ENCODE results near the gene TMEM156.

The TMEM156 gene

GRCh38 chr4:39030725-39031124 is 1.5 kb downstream of the TMEM156 start:
- Histone ChIP-seq H3K4me2 (ENCODE audit: low read length) (peak overlapping the region; percentile 79), H3K4me3 (ENCODE audit: low read length) (peak overlapping the region; percentile 83), H3K79me2 (ENCODE audit: low read length) (peaks cover 62% of the 10 kb centered on the region), H3K27me3 (ENCODE audit: low read depth, low read length) (no peaks in the 10 kb centered on the region), H3K27ac (ENCODE audit: low read length) (peak overlapping the region; percentile 97), H3K36me3 (replicated peaks; ENCODE audit: low read depth, low read length) (peaks cover 20% of the 10 kb centered on the region), H3K9me3 (ENCODE audit: insufficient read depth, low read length) (no peaks in the 10 kb centered on the region), H3K9ac (ENCODE audit: low read length) (peak overlapping the region; percentile 96), H3K4me1 (ENCODE audit: low read length) (peaks cover 42% of the 10 kb centered on the region), H4K20me1 (ENCODE audit: insufficient read depth, low read length) (no peaks in the 10 kb centered on the region), H2AFZ (ENCODE audit: low read depth, low read length) (no peak overlapping the region)
- TF ChIP-seq EZH2phosphoT487 (IDR thresholded peaks at IDR 0.05; ENCODE audit: low read depth) (no peak), CTCF (IDR thresholded peaks at IDR 0.05; ENCODE audit: low read depth, low read length) (no peak)

GRCh38 chr4:39029752-39030694 is 2.2 kb downstream of the TMEM156 start:
- Histone ChIP-seq H3K9me3 (ENCODE audit: insufficient read depth, low read length) (no peaks in the 10 kb centered on the region), H3K4me3 (ENCODE audit: low read length) (peak overlapping the region; percentile 83), H2AFZ (ENCODE audit: low read depth, low read length) (no peak overlapping the region), H3K36me3 (replicated peaks; ENCODE audit: low read depth, low read length) (peaks cover 25% of the 10 kb centered on the region), H3K9ac (ENCODE audit: low read length) (peak overlapping the region; percentile 96), H3K4me1 (ENCODE audit: low read length) (peaks cover 42% of the 10 kb centered on the region), H3K27ac (ENCODE audit: low read length) (peak overlapping the region; percentile 97), H3K79me2 (ENCODE audit: low read length) (peaks cover 69% of the 10 kb centered on the region), H4K20me1 (ENCODE audit: insufficient read depth, low read length) (no peaks in the 10 kb centered on the region), H3K27me3 (ENCODE audit: low read depth, low read length) (no peaks in the 10 kb centered on the region), H3K4me2 (ENCODE audit: low read length) (peak overlapping the region; percentile 79)
- TF ChIP-seq CTCF (IDR thresholded peaks at IDR 0.05; ENCODE audit: low read depth, low read length) (peak; percentile 28), EZH2phosphoT487 (IDR thresholded peaks at IDR 0.05; ENCODE audit: low read depth) (no peak)

GRCh38 chr4:39026096-39026495 is 6.1 kb downstream of the TMEM156 start:
- no peaks in the 10 kb centered on the region for H3K27me3 ChIP-seq (ENCODE audit: low read depth, low read length)
- H4K20me1 ChIP-seq (ENCODE audit: insufficient read depth, low read length) = no peaks in the 10 kb centered on the region
- peaks cover 24% of the 10 kb centered on the region for H3K4me1 ChIP-seq (ENCODE audit: low read length)
- H3K9me3 ChIP-seq (ENCODE audit: insufficient read depth, low read length) = no peaks in the 10 kb centered on the region; the same call in 1 of the 2 replicates
- H3K4me3 ChIP-seq (ENCODE audit: low read length) = no peak overlapping the region
- H3K9ac ChIP-seq (ENCODE audit: low read length) = no peak overlapping the region
- H3K79me2 ChIP-seq (ENCODE audit: low read length) = peaks cover 89% of the 10 kb centered on the region
- no peak overlapping the region for H2AFZ ChIP-seq (ENCODE audit: low read depth, low read length)
- H3K27ac ChIP-seq (ENCODE audit: low read length) = no peak overlapping the region
- H3K4me2 ChIP-seq (ENCODE audit: low read length) = no peak overlapping the region
- H3K36me3 ChIP-seq (replicated peaks; ENCODE audit: low read depth, low read length) = peaks cover 53% of the 10 kb centered on the region
- TF ChIP-seq EZH2phosphoT487 (IDR thresholded peaks at IDR 0.05; ENCODE audit: low read depth) (no peak), CTCF (IDR thresholded peaks at IDR 0.05; ENCODE audit: low read depth, low read length) (no peak)

- H3K4me3 ChIP-seq (ENCODE audit: low read length) = no peak overlapping the region
- no peak overlapping the region for H3K4me2 ChIP-seq (ENCODE audit: low read length)
- H3K27ac ChIP-seq (ENCODE audit: low read length) = no peak overlapping the region
- no peaks in the 10 kb centered on the region for H4K20me1 ChIP-seq (ENCODE audit: insufficient read depth, low read length)
- H3K79me2 ChIP-seq (ENCODE audit: low read length) = peaks cover 84% of the 10 kb centered on the region
- no peak for TF ChIP-seq EZH2phosphoT487 (IDR thresholded peaks at IDR 0.05; ENCODE audit: low read depth)
- no peak for TF ChIP-seq CTCF (IDR thresholded peaks at IDR 0.05; ENCODE audit: low read depth, low read length)
- H3K9me3 ChIP-seq (ENCODE audit: insufficient read depth, low read length) = no peaks in the 10 kb centered on the region; the same call in 1 of the 2 replicates
- H3K4me1 ChIP-seq (ENCODE audit: low read length) = peaks cover 24% of the 10 kb centered on the region
- peaks cover 53% of the 10 kb centered on the region for H3K36me3 ChIP-seq (replicated peaks; ENCODE audit: low read depth, low read length)
- H3K9ac ChIP-seq (ENCODE audit: low read length) = no peak overlapping the region
- no peaks in the 10 kb centered on the region for H3K27me3 ChIP-seq (ENCODE audit: low read depth, low read length)
- no peak overlapping the region for H2AFZ ChIP-seq (ENCODE audit: low read depth, low read length)
Observed at GRCh38 chr4:39025552-39026085, 6.6 kb downstream of the TMEM156 start.
